ENCODE data around the gene METTL3.

METTL3 gene

DNA sequence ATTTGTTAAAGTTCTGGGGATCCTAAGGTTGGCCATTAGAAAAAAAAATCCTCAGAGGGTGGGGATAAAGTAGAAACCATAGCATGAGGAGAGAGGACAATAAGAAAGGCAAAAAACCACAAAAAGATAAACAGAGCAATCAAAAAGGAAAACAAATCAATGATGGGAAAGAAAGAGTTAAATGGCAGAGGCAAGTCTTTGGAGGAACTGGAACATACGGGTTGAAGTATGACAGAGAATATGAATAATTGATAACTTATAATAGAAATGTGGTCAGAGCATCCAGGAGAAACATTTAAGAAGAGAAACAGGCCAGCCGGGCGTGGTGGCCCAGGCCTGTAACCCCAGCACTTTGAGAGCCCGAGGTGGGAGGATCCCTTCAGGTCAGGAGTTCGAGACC, 32.8 kb upstream of the METTL3 start:
- TF ChIP-seq YY1 (IDR thresholded peaks at IDR 0.05; ENCODE audit: insufficient read depth, insufficient read length), result no peak
- no peak for TF ChIP-seq SUZ12 (IDR thresholded peaks at IDR 0.05; ENCODE audit: extremely low read depth, insufficient read depth, insufficient read length)
- Histone ChIP-seq H3K27me3 (ENCODE audit: insufficient read depth, insufficient read length) (no peaks in the 10 kb centered on the region), H3K4me3 (ENCODE audit: insufficient read length, low read depth) (no peak overlapping the region), H3K9me3 (ENCODE audit: insufficient read depth, low read length) (peaks cover 8% of the 10 kb centered on the region; the same call in 1 of the 2 replicates), H3K9ac (ENCODE audit: insufficient read length, low read depth) (no peak overlapping the region), H3K36me3 (ENCODE audit: insufficient read depth, insufficient read length, low read length) (no peaks in the 10 kb centered on the region), H3K4me1 (ENCODE audit: insufficient read depth, insufficient read length) (no peaks in the 10 kb centered on the region)
- DNase-seq (ENCODE audit: low read depth, low spot score), result no peak

DNA sequence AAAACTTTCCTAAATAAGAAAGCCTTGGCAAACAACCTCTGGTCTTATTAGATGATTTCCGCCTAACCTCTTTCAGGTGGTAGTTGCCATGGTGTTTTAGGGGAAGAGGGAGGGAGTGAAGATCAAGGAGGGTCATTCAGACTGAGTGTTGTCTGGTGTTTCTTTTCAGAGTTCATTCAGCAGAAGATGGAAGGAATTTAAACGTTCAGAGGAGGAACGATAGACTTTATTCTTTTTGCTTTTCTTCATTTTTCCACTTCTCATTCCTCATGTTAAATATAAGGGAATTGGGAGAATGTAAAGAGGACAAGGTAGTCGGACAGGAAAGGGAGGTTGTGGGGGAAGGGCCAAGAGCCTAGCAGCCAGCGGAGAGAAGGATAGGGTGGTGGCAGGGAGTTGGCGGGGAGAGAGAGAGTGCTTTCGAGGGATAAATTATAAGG, 32.4 kb upstream of the METTL3 start:
- no peaks in the 10 kb centered on the region for H3K36me3 ChIP-seq (ENCODE audit: insufficient read depth, insufficient read length, low read length)
- H3K9ac ChIP-seq (ENCODE audit: insufficient read length, low read depth), result no peak overlapping the region
- H3K4me3 ChIP-seq (ENCODE audit: insufficient read length, low read depth), result no peak overlapping the region
- H3K27me3 ChIP-seq (ENCODE audit: insufficient read depth, insufficient read length), result no peaks in the 10 kb centered on the region
- no peaks in the 10 kb centered on the region for H3K4me1 ChIP-seq (ENCODE audit: insufficient read depth, insufficient read length)
- TF ChIP-seq SUZ12 (IDR thresholded peaks at IDR 0.05; ENCODE audit: extremely low read depth, insufficient read depth, insufficient read length), result no peak
- TF ChIP-seq YY1 (IDR thresholded peaks at IDR 0.05; ENCODE audit: insufficient read depth, insufficient read length), result no peak
- no peak for TF ChIP-seq ZNF274 (IDR thresholded peaks at IDR 0.05; ENCODE audit: low read depth, low read length)
- no peak for DNase-seq (ENCODE audit: low read depth, low spot score)
- H3K9me3 ChIP-seq (ENCODE audit: insufficient read depth, low read length), result peaks cover 8% of the 10 kb centered on the region; the same call in 1 of the 2 replicates

DNA sequence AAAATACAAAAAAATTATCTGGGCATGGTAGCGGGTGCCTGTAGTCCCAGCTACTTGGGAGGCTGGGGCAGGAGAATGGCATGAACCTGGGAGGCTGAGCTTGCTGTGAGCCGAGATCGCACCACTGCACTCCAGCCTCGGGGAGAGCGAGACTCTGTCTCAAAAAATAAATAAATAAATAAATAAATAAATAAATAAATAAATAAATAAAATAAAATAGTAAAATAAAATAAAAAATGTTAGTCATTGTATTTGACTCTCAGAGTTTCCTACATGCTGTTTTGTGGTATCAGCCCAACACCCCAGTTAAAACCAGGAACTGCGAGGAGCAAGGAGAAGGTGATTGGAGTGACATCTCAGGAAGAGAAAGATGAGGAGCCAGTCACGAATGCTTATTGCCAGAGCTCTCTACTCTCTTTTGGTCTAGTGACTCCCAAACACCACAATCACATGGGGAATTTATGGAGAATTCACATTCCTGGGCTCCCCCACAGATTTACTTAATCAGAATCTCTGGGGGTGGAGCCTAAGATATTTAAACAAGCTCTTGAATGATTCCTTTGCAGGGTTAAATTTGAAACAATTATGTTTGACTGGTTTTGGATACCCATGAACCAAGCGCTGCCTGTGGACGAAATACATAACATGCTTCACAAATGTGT, 30.4 kb upstream of the METTL3 start:
- Histone ChIP-seq H3K9me3 (ENCODE audit: insufficient read depth, low read length) (peaks cover under 1% of the 10 kb centered on the region; the same call in 1 of the 2 replicates), H3K36me3 (ENCODE audit: insufficient read depth, insufficient read length, low read length) (no peaks in the 10 kb centered on the region), H3K4me1 (ENCODE audit: insufficient read depth, insufficient read length) (no peaks in the 10 kb centered on the region), H3K27me3 (ENCODE audit: insufficient read depth, insufficient read length) (no peaks in the 10 kb centered on the region), H3K4me3 (ENCODE audit: insufficient read length, low read depth) (no peak overlapping the region), H3K9ac (ENCODE audit: insufficient read length, low read depth) (no peak overlapping the region)
- TF ChIP-seq ZNF274 (IDR thresholded peaks at IDR 0.05; ENCODE audit: low read depth, low read length) (no peak), SUZ12 (IDR thresholded peaks at IDR 0.05; ENCODE audit: extremely low read depth, insufficient read depth, insufficient read length) (no peak), YY1 (IDR thresholded peaks at IDR 0.05; ENCODE audit: insufficient read depth, insufficient read length) (no peak)
- DNase-seq (ENCODE audit: low read depth, low spot score), result no peak

DNA sequence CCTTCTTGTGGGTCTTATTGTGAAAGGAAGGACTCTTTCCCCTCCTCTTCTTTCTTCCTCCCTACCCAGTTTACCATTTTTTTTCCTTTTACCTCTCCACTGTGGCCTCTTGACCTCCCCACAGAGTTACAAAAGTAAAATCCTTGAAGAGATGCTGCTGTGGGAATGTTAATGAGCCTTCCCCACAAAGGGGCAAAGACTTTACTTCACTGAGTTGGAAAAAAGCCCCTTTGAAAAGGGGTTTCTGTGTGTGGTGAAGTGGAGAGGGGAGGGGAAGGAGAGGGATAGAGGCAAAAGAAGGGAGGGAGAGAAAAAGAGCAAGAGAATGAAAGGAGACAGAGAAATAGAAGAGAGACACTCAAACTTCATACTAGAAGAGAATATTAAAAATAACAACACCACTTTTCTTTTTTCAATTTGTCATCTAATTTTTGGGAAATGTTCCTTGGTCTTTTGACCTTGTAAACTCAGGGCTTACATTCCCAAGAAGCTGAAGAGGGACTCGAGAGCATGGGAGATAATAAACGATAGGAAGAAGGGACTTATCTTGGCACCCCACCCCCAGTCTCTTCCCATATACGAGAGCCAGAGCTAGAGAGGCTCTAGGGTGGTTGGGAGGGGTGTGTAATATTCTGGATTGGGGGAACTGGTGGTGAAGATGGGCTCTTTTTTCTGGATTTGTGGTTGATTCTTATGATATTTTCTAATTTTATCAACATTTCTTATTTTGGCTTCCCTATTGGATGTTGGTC, 28.2 kb upstream of the METTL3 start:
- Histone ChIP-seq H3K4me1 (ENCODE audit: insufficient read depth, insufficient read length) (no peaks in the 10 kb centered on the region), H3K4me3 (ENCODE audit: insufficient read length, low read depth) (no peak overlapping the region), H3K27me3 (ENCODE audit: insufficient read depth, insufficient read length) (peaks cover 7% of the 10 kb centered on the region), H3K9ac (ENCODE audit: insufficient read length, low read depth) (no peak overlapping the region), H3K36me3 (ENCODE audit: insufficient read depth, insufficient read length, low read length) (no peaks in the 10 kb centered on the region), H3K9me3 (ENCODE audit: insufficient read depth, low read length) (no peaks in the 10 kb centered on the region)
- no peak for DNase-seq (ENCODE audit: low read depth, low spot score)
- no peak for TF ChIP-seq YY1 (IDR thresholded peaks at IDR 0.05; ENCODE audit: insufficient read depth, insufficient read length)
- no peak for TF ChIP-seq SUZ12 (IDR thresholded peaks at IDR 0.05; ENCODE audit: extremely low read depth, insufficient read depth, insufficient read length)
- no peak for TF ChIP-seq ZNF274 (IDR thresholded peaks at IDR 0.05; ENCODE audit: low read depth, low read length)

DNA sequence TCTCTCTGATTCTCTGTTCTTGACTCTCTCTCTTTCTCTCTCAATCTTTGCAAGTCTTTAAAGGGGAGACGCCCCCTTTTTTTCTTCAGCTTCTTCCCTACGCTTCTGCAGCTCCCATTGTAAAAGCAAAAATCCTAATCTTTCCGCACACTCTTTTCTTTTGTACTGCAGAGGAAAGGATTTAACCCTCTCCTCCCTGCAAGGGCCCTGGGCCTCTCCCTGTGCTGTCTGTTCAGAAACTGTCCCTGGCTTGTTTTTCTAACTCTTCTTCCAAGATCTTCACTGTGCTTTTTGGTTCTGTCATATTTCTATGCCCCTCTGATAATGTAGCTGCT, 25.9 kb upstream of the METTL3 start:
- H3K9ac ChIP-seq (ENCODE audit: insufficient read length, low read depth), result peak overlapping the region; percentile 72
- no peak for DNase-seq (ENCODE audit: low read depth, low spot score)
- no peaks in the 10 kb centered on the region for H3K36me3 ChIP-seq (ENCODE audit: insufficient read depth, insufficient read length, low read length)
- peak overlapping the region; percentile 63 for H3K4me3 ChIP-seq (ENCODE audit: insufficient read length, low read depth)
- peaks cover 7% of the 10 kb centered on the region for H3K27me3 ChIP-seq (ENCODE audit: insufficient read depth, insufficient read length)
- TF ChIP-seq SUZ12 (IDR thresholded peaks at IDR 0.05; ENCODE audit: extremely low read depth, insufficient read depth, insufficient read length) (no peak), YY1 (IDR thresholded peaks at IDR 0.05; ENCODE audit: insufficient read depth, insufficient read length) (no peak), ZNF274 (IDR thresholded peaks at IDR 0.05; ENCODE audit: low read depth, low read length) (no peak)
- no peaks in the 10 kb centered on the region for H3K9me3 ChIP-seq (ENCODE audit: insufficient read depth, low read length)
- no peaks in the 10 kb centered on the region for H3K4me1 ChIP-seq (ENCODE audit: insufficient read depth, insufficient read length)

DNA sequence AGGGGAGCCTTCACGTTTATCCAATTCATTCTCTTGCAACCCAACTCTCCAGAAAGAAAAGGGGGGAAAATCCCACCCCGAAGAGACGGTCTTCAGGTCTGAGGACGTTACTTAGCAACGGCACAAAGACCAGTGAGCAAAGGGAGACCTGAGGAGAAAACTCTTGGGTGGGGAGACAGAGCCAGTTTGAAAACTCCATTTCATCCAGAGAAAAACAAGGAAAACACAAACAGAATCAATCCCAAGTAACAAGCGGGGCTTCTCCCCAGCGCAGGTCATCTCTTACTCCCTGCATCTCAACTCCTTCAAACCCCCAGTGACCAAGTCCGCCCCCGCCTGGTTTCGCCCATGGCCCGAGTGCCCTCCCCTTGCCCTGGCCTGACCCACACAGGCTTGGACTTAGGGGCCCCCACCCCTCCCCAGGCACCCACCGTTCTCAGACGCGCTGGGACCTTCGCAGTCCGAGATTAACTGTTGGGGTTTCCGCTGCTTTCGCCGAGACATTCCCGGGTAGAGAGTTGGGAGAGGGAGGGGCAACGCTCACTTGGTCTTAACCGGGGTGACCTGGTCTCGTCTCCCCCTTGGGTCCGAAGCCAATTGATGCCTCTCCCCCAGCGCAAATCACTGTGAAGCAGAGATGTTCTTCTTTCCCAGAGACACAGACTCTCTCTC, 25.4 kb upstream of the METTL3 start:
- H3K9ac ChIP-seq (ENCODE audit: insufficient read length, low read depth), result peak overlapping the region; percentile 72
- H3K4me3 ChIP-seq (ENCODE audit: insufficient read length, low read depth), result peak overlapping the region; percentile 63

More for the DNA sequence above, 25.4 kb upstream of the METTL3 start:
- DNase-seq (ENCODE audit: low read depth, low spot score), result no peak
- no peaks in the 10 kb centered on the region for H3K4me1 ChIP-seq (ENCODE audit: insufficient read depth, insufficient read length)
- TF ChIP-seq YY1 (IDR thresholded peaks at IDR 0.05; ENCODE audit: insufficient read depth, insufficient read length) (no peak), SUZ12 (IDR thresholded peaks at IDR 0.05; ENCODE audit: extremely low read depth, insufficient read depth, insufficient read length) (no peak), ZNF274 (IDR thresholded peaks at IDR 0.05; ENCODE audit: low read depth, low read length) (no peak)
- no peaks in the 10 kb centered on the region for H3K9me3 ChIP-seq (ENCODE audit: insufficient read depth, low read length)
- H3K27me3 ChIP-seq (ENCODE audit: insufficient read depth, insufficient read length), result peaks cover 7% of the 10 kb centered on the region
- H3K36me3 ChIP-seq (ENCODE audit: insufficient read depth, insufficient read length, low read length), result no peaks in the 10 kb centered on the region
